NOMO-1 treated with DMSO at 0.1 percent for 48 hours (cell line): ENCODE results near the gene NCAPG2.

ENCODE experiments used
- DNase-seq: peaks from one replicate; lab custom pipeline; 2025; ENCODE audit not compliant: unreplicated experiment; lab: John Stamatoyannopoulos, UW

NCAPG2 gene

GRCh38 chr7:158602905-158603772 is 101.5 kb downstream of the NCAPG2 start:
- no peak for DNase-seq

- DNase-seq: no peak
Observed at GRCh38 chr7:158602041-158602440, 102.6 kb downstream of the NCAPG2 start.

DNA sequence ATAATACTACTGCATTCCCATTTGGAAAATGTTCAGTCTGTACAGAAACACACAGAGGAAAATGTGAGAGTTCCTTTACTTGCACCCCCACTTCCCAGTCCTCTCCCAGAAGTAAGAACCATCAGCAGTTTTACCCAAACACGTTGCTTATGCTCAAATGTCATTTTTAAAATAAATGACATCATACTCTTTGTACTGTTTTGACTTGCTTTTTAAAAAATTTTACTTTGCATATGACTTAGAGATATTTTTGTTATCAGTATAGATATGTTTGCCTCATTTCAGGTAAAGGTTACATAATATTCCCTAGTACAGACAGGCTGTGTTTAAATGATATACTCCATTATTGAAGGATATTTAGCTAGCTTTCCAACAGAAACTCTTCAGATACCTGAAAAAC is 103.5 kb downstream of the NCAPG2 start:
- DNase-seq: no peak

DNA sequence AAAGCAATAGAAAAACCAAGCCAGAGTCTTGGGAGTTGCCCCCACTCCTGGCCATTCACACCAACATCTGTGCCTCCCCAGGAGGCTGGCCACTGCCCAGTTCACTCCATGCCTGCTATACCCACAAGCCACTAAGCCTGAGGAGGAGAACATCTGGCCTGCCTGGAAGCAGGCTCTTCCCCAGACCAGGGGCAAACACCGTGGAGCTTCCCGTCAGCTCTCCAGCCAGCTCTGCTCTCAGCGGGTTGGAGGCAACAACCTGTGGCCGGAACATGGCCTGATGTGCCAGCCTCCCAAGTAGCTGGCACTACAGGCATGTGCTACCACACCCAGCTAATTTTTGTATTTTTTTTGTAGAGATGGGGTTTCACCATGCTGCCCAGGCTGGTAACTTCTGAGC is 107.9 kb downstream of the NCAPG2 start:
- DNase-seq: no peak

GRCh38 chr7:158596309-158596708 is 108.3 kb downstream of the NCAPG2 start:
- no peak for DNase-seq

GRCh38 chr7:158595068-158595467 is 109.5 kb downstream of the NCAPG2 start:
- no peak for DNase-seq

DNA sequence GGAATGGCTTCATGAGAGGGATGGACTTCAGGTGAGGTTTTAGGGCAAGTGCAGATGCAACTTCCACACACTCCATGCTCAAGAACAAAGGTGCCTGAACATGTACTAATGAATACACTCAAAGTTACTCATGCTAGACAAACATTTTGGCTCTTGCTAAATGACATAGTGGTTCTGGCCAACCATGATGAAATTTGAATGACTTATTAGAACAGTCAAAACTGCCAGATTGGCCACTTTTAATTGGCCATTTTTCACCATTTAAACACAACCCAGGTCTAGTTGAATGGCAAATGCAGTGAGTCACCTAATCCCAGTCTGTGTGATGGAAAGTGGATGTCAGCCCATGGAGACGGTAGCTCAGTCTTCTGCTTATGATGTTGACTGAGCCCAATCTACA is 112.1 kb downstream of the NCAPG2 start:
- no peak for DNase-seq

- DNase-seq: no peak
Observed at GRCh38 chr7:158591944-158592343, 112.7 kb downstream of the NCAPG2 start.

DNA sequence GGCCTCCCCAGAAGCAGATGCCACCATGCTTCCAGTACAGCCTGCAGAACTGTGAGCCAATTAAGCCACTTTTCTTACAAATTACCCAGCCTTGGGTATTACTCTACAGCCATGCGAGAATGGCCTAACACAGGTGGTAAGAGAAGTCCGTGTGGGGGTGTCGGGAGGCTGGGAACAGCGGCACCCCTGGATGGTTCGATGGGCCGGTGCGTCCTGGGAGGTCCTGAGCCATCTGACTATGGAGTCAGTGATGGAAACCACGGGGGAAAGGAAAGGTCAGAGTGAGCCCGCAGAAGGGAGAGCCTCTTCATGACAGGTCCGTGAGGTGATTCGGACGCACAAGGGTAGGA is 114.4 kb downstream of the NCAPG2 start:
- DNase-seq: no peak

DNA sequence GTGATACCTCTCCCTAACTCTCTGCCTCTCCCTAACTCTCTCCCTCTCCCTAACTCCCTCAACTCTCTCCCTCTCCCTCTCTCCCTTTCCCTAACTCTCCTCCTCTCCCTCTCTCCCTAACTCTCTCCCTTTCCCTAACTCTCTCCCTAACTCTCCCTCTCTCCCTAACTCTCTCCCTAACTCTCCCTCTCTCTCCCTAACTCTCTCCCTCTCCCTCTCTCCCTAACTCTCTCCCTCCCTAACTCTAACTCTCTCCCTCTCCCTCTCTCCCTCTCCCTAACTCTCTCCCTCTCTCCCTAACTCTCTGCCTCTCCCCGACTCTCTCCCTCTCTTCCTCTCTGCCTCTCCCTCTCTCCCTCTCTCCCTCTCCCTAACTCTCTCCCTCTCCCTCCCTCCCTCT is 115.0 kb downstream of the NCAPG2 start:
- no peak for DNase-seq

GRCh38 chr7:158588878-158589442 is 115.6 kb downstream of the NCAPG2 start:
- DNase-seq: no peak

- no peak for DNase-seq
Observed at GRCh38 chr7:158588085-158588877, 116.3 kb downstream of the NCAPG2 start.

DNA sequence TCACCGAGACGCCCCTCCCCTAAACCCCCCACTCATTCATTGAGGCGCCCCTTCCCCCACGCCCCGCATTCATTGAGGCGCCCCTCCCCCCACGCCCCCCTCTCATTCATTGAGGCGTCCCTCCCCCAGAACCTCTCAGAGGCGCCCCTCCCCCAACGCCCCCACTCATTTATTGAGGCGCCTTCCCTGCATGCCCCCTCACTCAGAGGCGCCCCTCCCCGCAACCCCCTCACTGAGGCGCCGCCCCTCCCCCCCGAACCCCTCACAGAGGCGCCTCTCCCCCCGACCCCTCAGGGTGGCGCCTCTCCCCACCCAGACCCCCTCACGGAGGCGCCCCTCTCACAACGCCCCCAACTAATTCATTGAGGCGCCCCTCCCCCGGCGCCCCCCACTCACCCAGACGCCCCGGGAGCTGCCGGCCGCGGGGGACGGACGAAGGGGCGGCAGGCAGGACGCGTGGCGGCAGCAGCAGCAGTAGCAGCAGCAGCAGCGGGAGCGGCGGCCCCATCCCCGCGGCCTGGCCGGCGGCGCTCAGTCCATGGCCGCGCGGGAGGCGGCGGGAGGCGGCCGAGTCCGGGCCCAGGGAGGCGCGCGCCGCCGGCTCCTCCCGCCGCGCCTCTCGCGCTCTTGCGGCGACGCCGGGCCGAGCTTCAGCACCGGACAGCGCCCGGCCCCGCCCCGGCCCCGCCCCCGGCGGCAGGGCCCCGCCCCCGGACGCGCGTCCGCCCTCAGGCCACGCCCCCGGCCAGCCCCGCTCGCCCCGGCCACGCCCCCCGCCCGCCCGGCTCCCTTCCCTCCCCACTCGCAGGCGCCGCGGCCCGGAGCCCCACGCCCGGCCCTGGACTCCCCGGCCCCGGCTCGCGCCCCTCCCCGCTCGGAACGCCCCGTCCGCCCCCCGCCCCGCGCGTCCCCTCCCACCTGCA is 117.2 kb downstream of the NCAPG2 start, which contains the start of gene PTPRN2:
Gene PTPRN2, minus strand, starts transcription at position 662 of the 923 bp plus-strand sequence.
- DNase-seq: peak; percentile 15

- DNase-seq: no peak
Observed at GRCh38 chr7:158586499-158587161, 118.0 kb downstream of the NCAPG2 start.

DNA sequence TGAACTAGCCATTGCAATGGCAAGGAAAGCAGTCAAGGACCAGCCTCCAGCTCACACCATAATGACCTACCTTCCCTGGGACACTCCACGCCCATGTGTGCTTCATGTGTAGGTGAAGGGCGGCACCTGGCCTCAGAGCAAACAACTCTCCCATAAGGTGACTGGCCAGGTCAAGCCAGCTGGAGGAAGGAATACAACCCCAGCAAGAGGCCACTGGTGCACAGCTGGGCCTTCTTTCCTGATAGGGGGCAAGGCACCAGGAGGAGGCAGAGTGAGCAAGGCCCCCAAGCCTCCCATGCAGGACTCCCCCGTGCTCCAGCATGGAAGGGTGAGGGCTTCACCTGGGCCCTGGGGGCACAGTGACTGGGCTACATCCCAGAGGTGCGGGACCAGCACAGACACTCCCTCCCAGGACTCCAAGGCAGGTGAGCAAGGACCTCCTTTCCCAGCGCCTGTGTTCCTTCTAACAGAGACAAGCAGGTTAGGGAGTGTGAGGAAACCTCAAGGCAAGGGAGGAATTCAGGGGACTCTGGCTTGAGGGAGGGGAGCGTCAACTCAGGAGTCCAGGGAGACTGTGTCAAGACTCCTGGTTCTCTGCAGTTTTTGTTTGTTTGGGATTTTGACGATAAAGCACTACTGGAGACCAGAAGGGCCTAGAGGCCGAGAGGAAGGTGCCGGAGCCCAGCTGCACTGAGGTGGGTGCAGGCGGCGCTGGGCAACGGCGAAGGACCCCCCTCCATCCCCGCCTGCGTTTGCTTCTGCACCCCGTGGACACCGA is 118.7 kb downstream of the NCAPG2 start:
- DNase-seq: no peak

DNA sequence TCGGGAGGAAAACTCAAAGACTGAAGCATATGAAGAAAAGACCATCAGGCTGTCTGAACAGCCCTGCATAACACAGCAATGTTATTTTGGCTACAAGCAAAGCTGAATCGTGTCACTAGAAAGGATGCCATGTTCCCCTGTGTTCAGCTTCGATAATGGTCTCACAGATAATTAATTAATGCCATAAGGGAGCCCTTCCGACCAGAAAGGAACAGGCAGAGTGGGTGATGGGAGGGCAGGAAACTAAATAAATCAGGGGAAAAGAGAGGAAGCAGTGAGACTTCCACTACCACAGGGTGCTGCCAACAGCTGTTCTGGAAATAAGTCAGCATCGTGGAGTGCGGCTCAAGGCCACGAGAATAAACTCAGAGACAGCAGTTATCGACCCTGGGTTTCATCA is 120.2 kb downstream of the NCAPG2 start:
- no peak for DNase-seq

- no peak for DNase-seq
Observed at GRCh38 chr7:158583810-158584209, 120.8 kb downstream of the NCAPG2 start.

DNA sequence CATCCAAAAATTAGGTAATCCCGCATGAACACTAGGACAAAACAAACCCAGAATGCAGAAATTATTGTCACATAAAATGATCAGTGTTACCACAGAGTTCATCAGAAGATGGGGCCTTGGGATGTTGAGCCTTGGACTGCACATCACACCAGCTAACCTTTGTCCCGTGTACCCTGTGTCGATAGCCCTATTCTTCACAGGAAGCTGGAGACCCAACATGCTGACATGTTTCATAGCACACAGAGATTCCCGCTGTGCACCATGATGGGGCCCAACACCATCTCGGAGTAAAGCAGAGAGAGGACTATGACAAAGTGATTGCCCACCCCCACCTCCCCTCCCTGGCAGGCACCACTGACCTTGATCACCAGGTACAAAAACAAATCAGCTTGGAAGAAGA is 121.5 kb downstream of the NCAPG2 start:
- DNase-seq: no peak

GRCh38 chr7:158582089-158582456 is 122.5 kb downstream of the NCAPG2 start:
- no peak for DNase-seq
